Spinal cord (tissue), 10 donors: ENCODE data around the gene ORC3. TPM values are rescaled to one million over a fixed set of nuclear protein-coding genes. Genes with fewer than 3 reads are reported as not detected.

Source experiments
- DNase-seq, 6 donors: peaks; one replicate each; pipeline versions ENCODE4 v3.0.0 to v3.0.0-alpha.2; 2013 to 2015; ENCODE audit warnings: low spot score in 6 of 6, low read depth in 4 of 6
- H3K27ac ChIP-seq: one replicate; pipeline ENCODE4 v1.5.1; 2013; ENCODE audit warnings: low read depth, low read length, control low read depth
- H3K27me3 ChIP-seq: one replicate; pipeline ENCODE4 v1.6.1; 2013; ENCODE audit warnings: low read length; ENCODE audit not compliant: control insufficient read depth, insufficient read depth
- H3K36me3 ChIP-seq: one replicate; pipeline ENCODE4 v1.6.1; 2013; ENCODE audit warnings: low read length; ENCODE audit not compliant: control insufficient read depth, insufficient read depth
- H3K4me1 ChIP-seq: one replicate; pipeline ENCODE4 v1.6.1; 2013; ENCODE audit warnings: low read length; ENCODE audit not compliant: control insufficient read depth, insufficient read depth
- H3K4me3 ChIP-seq: one replicate; pipeline ENCODE4 v1.5.1; 2013; ENCODE audit warnings: low read depth, low read length, control low read depth
- H3K9me3 ChIP-seq: one replicate; pipeline ENCODE4 v1.6.1; 2013; ENCODE audit warnings: low read length; ENCODE audit not compliant: control insufficient read depth, insufficient read depth
- WGBS: methylation state at CpG from one replicate; pipeline ENCODE4 v1.1.5; 2013; ENCODE audit warnings: missing lambda C conversion rate; ENCODE audit not compliant: insufficient coverage; 5-methylcytosine and 5-hydroxymethylcytosine counted together
- long read RNA-seq, 4 donors: transcript quantifications; one replicate each; lab custom pipeline, GENCODE V29; 2026
- polyA plus RNA-seq, 2 donors: library from polyadenylated mRNA; unstranded; fragments of 120-200 nt; gene quantifications; one replicate each; pipeline ENCODE4 v1.2.1, GENCODE V29; 2013; ENCODE audit not compliant: insufficient read length in 2 of 2
- total RNA-seq, 2 donors: library from RNA; depleted of rRNA in 1 of 2; stranded (reverse); fragments of 120-200 nt in 1 of 2; fragments of >200 nt in 1 of 2; gene quantifications; one replicate each; pipeline versions ENCODE4 v1.2.3 to v1.2.4, GENCODE V29; 2013 to 2014
- donor health status: healthy.

ORC3 gene
- total RNA-seq (10 to 100 TPM; 43.7 to 56.3 TPM), polyA plus RNA-seq (10 to 100 TPM; 35.8 to 40.0 TPM)
- long read RNA-seq, donor 1, partial matches to known transcripts: 0 of 5 reads
- long read RNA-seq, donor 1, other reads (novel, unspliced or antisense): 0 of 5 reads
- long read RNA-seq, donor 2, partial matches to known transcripts: 0 of 3 reads
- long read RNA-seq, donor 2, other reads (novel, unspliced or antisense): 0 of 3 reads
- long read RNA-seq, donor 3, partial matches to known transcripts: 10 of 39 reads
- long read RNA-seq, donor 3, other reads (novel, unspliced or antisense): 27 of 39 reads
- long read RNA-seq, donor 4, partial matches to known transcripts: 0 of 9 reads
- long read RNA-seq, donor 4, other reads (novel, unspliced or antisense): 0 of 9 reads

- Histone ChIP-seq H3K36me3 (peaks cover 4% of the 10 kb centered on the region), H3K27ac (peak within 1 kb of the TSS; percentile 79), H3K27me3 (no peaks in the 10 kb centered on the region), H3K9me3 (no peaks in the 10 kb centered on the region), H3K4me1 (peaks cover 12% of the 10 kb centered on the region), H3K4me3 (peak within 1 kb of the TSS; percentile 97)
- peak; percentile 84 to 98 (median 91) for DNase-seq
- under 1% methylated on average over 45 of the region's 49 CpGs for WGBS
Observed at GRCh38 chr6:87589693-87590416, at the start of gene ORC3, which contains the start of gene RARS2. ORC3 (plus strand) TSS chr6:87590135; CDS start chr6:87590169, 34 bp downstream. RARS2 (minus strand) TSS chr6:87589987; CDS start chr6:87589957, 30 bp downstream.

GRCh38 chr6:87540539-87540938 is 49.4 kb upstream of the ORC3 start:
- Histone ChIP-seq H3K4me1 (no peaks in the 10 kb centered on the region), H3K36me3 (peaks cover 13% of the 10 kb centered on the region), H3K9me3 (no peaks in the 10 kb centered on the region), H3K27me3 (no peaks in the 10 kb centered on the region), H3K27ac (no peak overlapping the region), H3K4me3 (no peak overlapping the region)
- WGBS: no CpG with 5 or more reads among the region's 4 CpGs
- DNase-seq: no peak

- H3K27me3 ChIP-seq: no peaks in the 10 kb centered on the region
- H3K9me3 ChIP-seq: no peaks in the 10 kb centered on the region
- no CpG with 5 or more reads among the region's 1 CpG for WGBS
- no peaks in the 10 kb centered on the region for H3K4me1 ChIP-seq
- no peak overlapping the region for H3K27ac ChIP-seq
- H3K36me3 ChIP-seq: peaks cover 13% of the 10 kb centered on the region
- DNase-seq: no peak
- no peak overlapping the region for H3K4me3 ChIP-seq
Observed at GRCh38 chr6:87541041-87541440, 48.9 kb upstream of the ORC3 start.

GRCh38 chr6:87541744-87542143 is 48.2 kb upstream of the ORC3 start:
- H3K4me1 ChIP-seq: no peaks in the 10 kb centered on the region
- no peak overlapping the region for H3K27ac ChIP-seq
- H3K4me3 ChIP-seq: no peak overlapping the region
- H3K9me3 ChIP-seq: no peaks in the 10 kb centered on the region
- WGBS: no CpG with 5 or more reads among the region's 2 CpGs
- DNase-seq: no peak
- H3K27me3 ChIP-seq: no peaks in the 10 kb centered on the region
- peaks cover 13% of the 10 kb centered on the region for H3K36me3 ChIP-seq

GRCh38 chr6:87543696-87544473 is 46.0 kb upstream of the ORC3 start:
- Histone ChIP-seq H3K4me1 (no peaks in the 10 kb centered on the region), H3K9me3 (no peaks in the 10 kb centered on the region), H3K27me3 (no peaks in the 10 kb centered on the region), H3K36me3 (peaks cover 13% of the 10 kb centered on the region), H3K27ac (no peak overlapping the region), H3K4me3 (no peak overlapping the region)
- DNase-seq: peak in 1 of 6 donors; percentile 63
- WGBS: no CpG with 5 or more reads among the region's 4 CpGs

GRCh38 chr6:87544474-87544735 is 45.5 kb upstream of the ORC3 start:
- no peaks in the 10 kb centered on the region for H3K9me3 ChIP-seq
- no peaks in the 10 kb centered on the region for H3K27me3 ChIP-seq
- DNase-seq: no peak
- H3K36me3 ChIP-seq: peaks cover 17% of the 10 kb centered on the region
- no peaks in the 10 kb centered on the region for H3K4me1 ChIP-seq
- no peak overlapping the region for H3K27ac ChIP-seq
- H3K4me3 ChIP-seq: no peak overlapping the region
- WGBS: no CpG with 5 or more reads among the region's 1 CpG

GRCh38 chr6:87551799-87552198 is 38.1 kb upstream of the ORC3 start:
- peak in 1 of 6 donors; percentile 19 for DNase-seq
- H3K4me1 ChIP-seq: no peaks in the 10 kb centered on the region
- H3K9me3 ChIP-seq: no peaks in the 10 kb centered on the region
- H3K27me3 ChIP-seq: no peaks in the 10 kb centered on the region
- no peak overlapping the region for H3K4me3 ChIP-seq
- H3K27ac ChIP-seq: no peak overlapping the region
- H3K36me3 ChIP-seq: peaks cover 11% of the 10 kb centered on the region
- WGBS: no CpG with 5 or more reads among the region's 2 CpGs

GRCh38 chr6:87553159-87553765 is 36.7 kb upstream of the ORC3 start:
- Histone ChIP-seq H3K36me3 (peaks cover 8% of the 10 kb centered on the region), H3K4me1 (no peaks in the 10 kb centered on the region), H3K27ac (no peak overlapping the region), H3K4me3 (no peak overlapping the region), H3K9me3 (no peaks in the 10 kb centered on the region), H3K27me3 (no peaks in the 10 kb centered on the region)
- no peak for DNase-seq
- WGBS: 100% methylated on average over 1 of the region's 4 CpGs

- no peaks in the 10 kb centered on the region for H3K4me1 ChIP-seq
- H3K27me3 ChIP-seq: no peaks in the 10 kb centered on the region
- DNase-seq: no peak
Observed at GRCh38 chr6:87555506-87555905, 34.4 kb upstream of the ORC3 start.

More at GRCh38 chr6:87555506-87555905, 34.4 kb upstream of the ORC3 start:
- no peak overlapping the region for H3K27ac ChIP-seq
- no peaks in the 10 kb centered on the region for H3K9me3 ChIP-seq
- no peak overlapping the region for H3K4me3 ChIP-seq
- H3K36me3 ChIP-seq: peaks cover 4% of the 10 kb centered on the region
